ENCODE data around the gene SNTA1.
"Not testable (repeated sequence)": the region's sequence is repeated elsewhere in the genome, so short reads cannot be mapped to it uniquely, and the experiment has no call there.

The SNTA1 gene

GRCh38 chr20:33465481-33466302 lies 22.1 kb upstream of the SNTA1 start:
- no peak for DNase-seq (ENCODE audit: low spot score)

- DNase-seq (ENCODE audit: low spot score): not testable (repeated sequence)
Observed at GRCh38 chr20:33464759-33465158, 21.2 kb upstream of the SNTA1 start.

GRCh38 chr20:33463332-33464101 lies 20.0 kb upstream of the SNTA1 start:
- DNase-seq (ENCODE audit: low spot score): no peak

- no peak for DNase-seq (ENCODE audit: low spot score)
Observed at GRCh38 chr20:33460711-33461110, 17.1 kb upstream of the SNTA1 start.

GRCh38 chr20:33459599-33459998 lies 16.0 kb upstream of the SNTA1 start:
- DNase-seq (ENCODE audit: low spot score): no peak

GRCh38 chr20:33456916-33457642 lies 13.5 kb upstream of the SNTA1 start:
- DNase-seq (ENCODE audit: low spot score): peak; percentile 74

GRCh38 chr20:33450867-33451266 lies 7.3 kb upstream of the SNTA1 start:
- DNase-seq (ENCODE audit: low spot score): no peak

- DNase-seq (ENCODE audit: low spot score): no peak
Observed at GRCh38 chr20:33445881-33446625, 2.5 kb upstream of the SNTA1 start.

- no peak for DNase-seq (ENCODE audit: low spot score)
Observed at GRCh38 chr20:33444797-33445560, 1.4 kb upstream of the SNTA1 start.

GRCh38 chr20:33443006-33443511 lies 504 bp downstream of the SNTA1 start:
- DNase-seq (ENCODE audit: low spot score): no peak

GRCh38 chr20:33442136-33443005 lies 1.2 kb downstream of the SNTA1 start:
- DNase-seq (ENCODE audit: low spot score): no peak

GRCh38 chr20:33441142-33441955 lies 2.2 kb downstream of the SNTA1 start:
- no peak for DNase-seq (ENCODE audit: low spot score)

- not testable (repeated sequence) for DNase-seq (ENCODE audit: low spot score)
Observed at GRCh38 chr20:33440562-33440961, 3.0 kb downstream of the SNTA1 start.

GRCh38 chr20:33438481-33438880 lies 5.1 kb downstream of the SNTA1 start:
- no peak for DNase-seq (ENCODE audit: low spot score)

- no peak for DNase-seq (ENCODE audit: low spot score)
Observed at GRCh38 chr20:33437141-33437911, 6.2 kb downstream of the SNTA1 start.

- no peak for DNase-seq (ENCODE audit: low spot score)
Observed at GRCh38 chr20:33434434-33434833, 9.1 kb downstream of the SNTA1 start.

- DNase-seq (ENCODE audit: low spot score): no peak
Observed at GRCh38 chr20:33433465-33434234, 9.9 kb downstream of the SNTA1 start.
